Loucy (cell line): ENCODE measurements around the gene ERBB3.

Experiments
- H2AFZ ChIP-seq: fragments of 200-600 bp; sonication (generic); 2 replicates; pipeline ENCODE4 v1.6.0; 2016; ENCODE audit warnings: antibody characterized with exemption, mild to moderate bottlenecking, low read length, moderate library complexity
- H3F3A ChIP-seq: fragments of 200-600 bp; 2 replicates; pipeline ENCODE4 v1.6.0; 2016; ENCODE audit warnings: antibody characterized with exemption, low read depth, mild to moderate bottlenecking
- H3K27me3 ChIP-seq: fragments of 200-600 bp; sonication (generic); 2 replicates; pipeline ENCODE4 v1.6.1; 2014; ENCODE audit warnings: low read length, mild to moderate bottlenecking; ENCODE audit not compliant: insufficient read depth, poor library complexity, severe bottlenecking
- H3K36me3 ChIP-seq: fragments of 200-600 bp; sonication (generic); 2 replicates; pipeline ENCODE4 v1.6.1; 2016; ENCODE audit warnings: low read length; ENCODE audit not compliant: insufficient read depth
- H3K4me1 ChIP-seq: fragments of 200-600 bp; sonication (generic); 2 replicates; pipeline ENCODE4 v1.5.1; 2014; ENCODE audit warnings: low read length, mild to moderate bottlenecking; ENCODE audit not compliant: insufficient read depth, poor library complexity, severe bottlenecking
- H3K4me2 ChIP-seq: fragments of 200-600 bp; sonication (generic); 2 replicates; pipeline ENCODE4 v1.6.0; 2014; ENCODE audit warnings: antibody characterized with exemption, low read length, low read depth, mild to moderate bottlenecking; ENCODE audit not compliant: poor library complexity, severe bottlenecking
- H3K4me3 ChIP-seq: fragments of 200-600 bp; sonication (generic); 2 replicates; pipeline ENCODE4 v1.5.1; 2014; ENCODE audit warnings: low read length, mild to moderate bottlenecking, mixed read lengths; ENCODE audit not compliant: poor library complexity, severe bottlenecking
- H3K79me2 ChIP-seq: fragments of 200-600 bp; sonication (generic); 2 replicates; pipeline ENCODE4 v1.6.1; 2014; ENCODE audit warnings: low read length; ENCODE audit not compliant: insufficient read depth
- H3K9ac ChIP-seq: fragments of 200-600 bp; sonication (generic); 2 replicates; pipeline ENCODE4 v1.6.0; 2014; ENCODE audit warnings: mild to moderate bottlenecking, low read depth, low read length, moderate library complexity; ENCODE audit not compliant: poor library complexity, severe bottlenecking
- H3K9me2 ChIP-seq: fragments of 200-600 bp; sonication (generic); replicated peaks from 2 replicates; pipeline ENCODE4 v1.6.1; 2016; ENCODE audit warnings: low read depth, low read length, mixed read lengths
- H3K9me3 ChIP-seq: fragments of 200-600 bp; sonication (generic); 2 replicates; pipeline ENCODE4 v1.6.1; 2014; ENCODE audit warnings: mild to moderate bottlenecking, antibody characterized with exemption, low read length, low read depth; ENCODE audit not compliant: insufficient read depth
- H4K20me1 ChIP-seq: fragments of 200-600 bp; sonication (generic); 2 replicates; pipeline ENCODE4 v1.6.0; 2014; ENCODE audit warnings: antibody characterized with exemption, low read length, mild to moderate bottlenecking; ENCODE audit not compliant: insufficient read depth, poor library complexity, severe bottlenecking
- CTCF ChIP-seq: fragments of 200-600 bp; sonication (generic); conservative IDR thresholded peaks from 2 replicates; pipeline ENCODE4 v1.5.1; 2014; ENCODE audit warnings: mild to moderate bottlenecking, antibody characterized with exemption, low read length
- EZH2phosphoT487 ChIP-seq: fragments of 200-600 bp; IDR thresholded peaks from 2 replicates; pipeline ENCODE4 v1.6.1; 2018; ENCODE audit warnings: antibody characterized with exemption, mild to moderate bottlenecking, moderate library complexity, borderline replicate concordance

Gene ERBB3

GRCh38 chr12:56128670-56129205 is 48.8 kb downstream of the ERBB3 start:
- H3K4me3 ChIP-seq, result peak overlapping the region; percentile 87
- peaks cover 52% of the 10 kb centered on the region for H3K4me1 ChIP-seq
- H4K20me1 ChIP-seq, result peaks cover 5% of the 10 kb centered on the region
- no peak for TF ChIP-seq CTCF
- peak overlapping the region; percentile 86 for H3K9ac ChIP-seq
- 0 out of 2 replicates have a peak overlapping the region, but pooled peaks have one; percentile 50 for H2AFZ ChIP-seq
- H3K79me2 ChIP-seq, result peaks cover 51% of the 10 kb centered on the region
- H3K9me2 ChIP-seq, result no peaks in the 10 kb centered on the region
- H3K9me3 ChIP-seq, result no peaks in the 10 kb centered on the region
- H3K4me2 ChIP-seq, result peak overlapping the region; percentile 94
- peaks cover 7% of the 10 kb centered on the region for H3F3A ChIP-seq
- H3K27me3 ChIP-seq, result no peaks in the 10 kb centered on the region
- peaks cover 27% of the 10 kb centered on the region; the same call in 1 of the 2 replicates for H3K36me3 ChIP-seq

- Histone ChIP-seq H4K20me1 (peaks cover 5% of the 10 kb centered on the region), H3K4me2 (peak overlapping the region; percentile 94), H3K9me3 (no peaks in the 10 kb centered on the region), H3K9ac (peak overlapping the region; percentile 86), H3F3A (peaks cover 7% of the 10 kb centered on the region), H3K9me2 (no peaks in the 10 kb centered on the region), H2AFZ (peak overlapping the region; percentile 50; the same call in 1 of the 2 replicates), H3K4me1 (peaks cover 52% of the 10 kb centered on the region), H3K4me3 (peak overlapping the region; percentile 87), H3K36me3 (peaks cover 33% of the 10 kb centered on the region; the same call in 1 of the 2 replicates), H3K27me3 (no peaks in the 10 kb centered on the region), H3K79me2 (peaks cover 46% of the 10 kb centered on the region)
- TF ChIP-seq EZH2phosphoT487 (no peak), CTCF (no peak)
Observed at GRCh38 chr12:56129206-56129941, 49.4 kb downstream of the ERBB3 start.

- H3K36me3 ChIP-seq, result peaks cover 33% of the 10 kb centered on the region; the same call in 1 of the 2 replicates
Observed at GRCh38 chr12:56129942-56130495, 50.1 kb downstream of the ERBB3 start.

More at GRCh38 chr12:56129942-56130495, 50.1 kb downstream of the ERBB3 start:
- Histone ChIP-seq H3K27me3 (no peaks in the 10 kb centered on the region), H3K4me1 (peaks cover 49% of the 10 kb centered on the region), H3K9ac (peak overlapping the region; percentile 86), H3F3A (peaks cover 7% of the 10 kb centered on the region), H3K79me2 (peaks cover 46% of the 10 kb centered on the region), H4K20me1 (peaks cover 5% of the 10 kb centered on the region), H3K4me2 (peak overlapping the region; percentile 94), H3K9me3 (no peaks in the 10 kb centered on the region), H3K4me3 (peak overlapping the region; percentile 87), H2AFZ (no peak overlapping the region), H3K9me2 (no peaks in the 10 kb centered on the region)
- TF ChIP-seq EZH2phosphoT487, result no peak
- no peak for TF ChIP-seq CTCF
